ENCODE data around the gene DMBT1. TPM values are rescaled to one million over a fixed set of nuclear protein-coding genes. Genes with fewer than 3 reads are reported as not detected.

DMBT1 gene
- total and polyA plus RNA-seq, 4 donors: 0.03 TPM; not detected in 3

- Histone ChIP-seq H3K4me3 (ENCODE audit: low read depth in 1 of 3, low read length in 3 of 3) (no peak overlapping the region), H3K36me3 (ENCODE audit: control insufficient read depth in 4 of 4, insufficient read depth in 3 of 4, low read depth in 1 of 4, low read length in 3 of 4) (no peaks in the 10 kb centered on the region), H3K27me3 (ENCODE audit: control insufficient read depth in 4 of 4, insufficient read depth in 4 of 4, low read length in 3 of 4) (peaks cover 0 to 7% (median 0%) of the 10 kb centered on the region in 4 donors), H3K9ac (ENCODE audit: low read depth in 1 of 2, low read length in 2 of 2) (no peak overlapping the region), H3K4me1 (ENCODE audit: control insufficient read depth in 4 of 4, insufficient read depth in 4 of 4, low read length in 3 of 4) (peaks cover 0 to 1% (median 0%) of the 10 kb centered on the region in 4 donors), H3K9me3 (ENCODE audit: control insufficient read depth in 4 of 4, low read length in 3 of 4) (no peaks in the 10 kb centered on the region), H3K27ac (ENCODE audit: low read depth in 1 of 2, low read length in 2 of 2) (no peak overlapping the region)
- DNase-seq (ENCODE audit: low spot score): no peak
- 68% methylated on average over 5 of the region's 5 CpGs for WGBS
- TF ChIP-seq ATF3 (IDR thresholded peaks at IDR 0.05) (no peak), GABPA (IDR thresholded peaks at IDR 0.05 in 1 of 2, conservative IDR thresholded peaks at IDR 0.05 in 1 of 2) (no peak), YY1 (IDR thresholded peaks at IDR 0.05) (no peak), SP1 (IDR thresholded peaks at IDR 0.05) (no peak), FOXA2 (IDR thresholded peaks at IDR 0.05) (no peak), RXRA (IDR thresholded peaks at IDR 0.05) (no peak)
Measured at GRCh38 chr10:122649903-122650302, 89.3 kb downstream of the DMBT1 start.

- DNase-seq (ENCODE audit: low spot score): no peak
- Histone ChIP-seq H3K27ac (ENCODE audit: low read depth in 1 of 2, low read length in 2 of 2) (no peak overlapping the region), H3K4me3 (ENCODE audit: low read depth in 1 of 3, low read length in 3 of 3) (no peak overlapping the region), H3K4me1 (ENCODE audit: control insufficient read depth in 4 of 4, insufficient read depth in 4 of 4, low read length in 3 of 4) (peaks cover 0 to 1% (median 0%) of the 10 kb centered on the region in 4 donors), H3K9ac (ENCODE audit: low read depth in 1 of 2, low read length in 2 of 2) (no peak overlapping the region), H3K9me3 (ENCODE audit: control insufficient read depth in 4 of 4, low read length in 3 of 4) (no peaks in the 10 kb centered on the region), H3K36me3 (ENCODE audit: control insufficient read depth in 4 of 4, insufficient read depth in 3 of 4, low read depth in 1 of 4, low read length in 3 of 4) (no peaks in the 10 kb centered on the region), H3K27me3 (ENCODE audit: control insufficient read depth in 4 of 4, insufficient read depth in 4 of 4, low read length in 3 of 4) (peaks cover 0 to 7% (median 0%) of the 10 kb centered on the region in 4 donors)
- TF ChIP-seq HNF4A (conservative IDR thresholded peaks at IDR 0.05) (no peak), RAD21 (IDR thresholded peaks at IDR 0.05) (no peak), ZBTB33 (IDR thresholded peaks at IDR 0.05) (no peak), JUND (IDR thresholded peaks at IDR 0.05) (no peak), YY1 (IDR thresholded peaks at IDR 0.05) (no peak), REST (IDR thresholded peaks at IDR 0.05) (no peak), HNF4G (IDR thresholded peaks at IDR 0.05) (no peak)
- WGBS: 72% methylated on average over 2 of the region's 2 CpGs
Measured at GRCh38 chr10:122650331-122650730, 89.8 kb downstream of the DMBT1 start.

Measured in liver (tissue), 9 donors.